ENCODE results near the gene MIAT. TPM values are rescaled to one million over a fixed set of nuclear protein-coding genes. Genes with fewer than 3 reads are reported as not detected.
A peak's percentile ranks its signal among the peaks of the same experiment; 100 is the strongest.

The MIAT gene
- total RNA-seq, 3 donors from 2014 or later (not counting 1 experiment from before 2014, with no cell fraction given) = 75.3 to 105 (median 76.3) TPM

- Histone ChIP-seq H3K4me1 (ENCODE audit: control insufficient read depth, insufficient read depth, low read length) (peaks cover 23% of the 10 kb centered on the region), H3K27me3 (ENCODE audit: control insufficient read depth, insufficient read depth, low read length) (no peaks in the 10 kb centered on the region), H3K9me3 (ENCODE audit: control insufficient read depth, insufficient read depth, low read length) (no peaks in the 10 kb centered on the region), H3K36me3 (ENCODE audit: control insufficient read depth, insufficient read depth, low read length) (peaks cover 8% of the 10 kb centered on the region), H3K4me3 (ENCODE audit: low read length) (no peak overlapping the region), H3K27ac (ENCODE audit: low read length) (no peak overlapping the region)
- Mint-ChIP-seq H3K9me3 (peaks cover 0 to 3% of the 10 kb centered on the region in 2 donors), H3K4me1 (peaks cover 34 to 50% of the 10 kb centered on the region in 2 donors), H3K4me3 (no peak overlapping the region), H3K27ac (peak overlapping the region; percentile 16 to 57), H3K27me3 (ENCODE audit: low read depth in 2 of 2) (no peaks in the 10 kb centered on the region), H3K36me3 (no peaks in the 10 kb centered on the region)
- WGBS (ENCODE audit: insufficient coverage) = 81% methylated on average over 7 of the region's 7 CpGs
- TF ChIP-seq, protein P1, sequence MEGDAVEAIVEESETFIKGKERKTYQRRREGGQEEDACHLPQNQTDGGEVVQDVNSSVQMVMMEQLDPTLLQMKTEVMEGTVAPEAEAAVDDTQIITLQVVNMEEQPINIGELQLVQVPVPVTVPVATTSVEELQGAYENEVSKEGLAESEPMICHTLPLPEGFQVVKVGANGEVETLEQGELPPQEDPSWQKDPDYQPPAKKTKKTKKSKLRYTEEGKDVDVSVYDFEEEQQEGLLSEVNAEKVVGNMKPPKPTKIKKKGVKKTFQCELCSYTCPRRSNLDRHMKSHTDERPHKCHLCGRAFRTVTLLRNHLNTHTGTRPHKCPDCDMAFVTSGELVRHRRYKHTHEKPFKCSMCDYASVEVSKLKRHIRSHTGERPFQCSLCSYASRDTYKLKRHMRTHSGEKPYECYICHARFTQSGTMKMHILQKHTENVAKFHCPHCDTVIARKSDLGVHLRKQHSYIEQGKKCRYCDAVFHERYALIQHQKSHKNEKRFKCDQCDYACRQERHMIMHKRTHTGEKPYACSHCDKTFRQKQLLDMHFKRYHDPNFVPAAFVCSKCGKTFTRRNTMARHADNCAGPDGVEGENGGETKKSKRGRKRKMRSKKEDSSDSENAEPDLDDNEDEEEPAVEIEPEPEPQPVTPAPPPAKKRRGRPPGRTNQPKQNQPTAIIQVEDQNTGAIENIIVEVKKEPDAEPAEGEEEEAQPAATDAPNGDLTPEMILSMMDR (IDR thresholded peaks at IDR 0.05) = no peak
- DNase-seq (no peak), ATAC-seq (no peak)
- intact Hi-C loops (cut with micrococcal nuclease) = no loop called here
Observed at GRCh38 chr22:26708256-26709009, 51.0 kb downstream of the MIAT start.

DNA sequence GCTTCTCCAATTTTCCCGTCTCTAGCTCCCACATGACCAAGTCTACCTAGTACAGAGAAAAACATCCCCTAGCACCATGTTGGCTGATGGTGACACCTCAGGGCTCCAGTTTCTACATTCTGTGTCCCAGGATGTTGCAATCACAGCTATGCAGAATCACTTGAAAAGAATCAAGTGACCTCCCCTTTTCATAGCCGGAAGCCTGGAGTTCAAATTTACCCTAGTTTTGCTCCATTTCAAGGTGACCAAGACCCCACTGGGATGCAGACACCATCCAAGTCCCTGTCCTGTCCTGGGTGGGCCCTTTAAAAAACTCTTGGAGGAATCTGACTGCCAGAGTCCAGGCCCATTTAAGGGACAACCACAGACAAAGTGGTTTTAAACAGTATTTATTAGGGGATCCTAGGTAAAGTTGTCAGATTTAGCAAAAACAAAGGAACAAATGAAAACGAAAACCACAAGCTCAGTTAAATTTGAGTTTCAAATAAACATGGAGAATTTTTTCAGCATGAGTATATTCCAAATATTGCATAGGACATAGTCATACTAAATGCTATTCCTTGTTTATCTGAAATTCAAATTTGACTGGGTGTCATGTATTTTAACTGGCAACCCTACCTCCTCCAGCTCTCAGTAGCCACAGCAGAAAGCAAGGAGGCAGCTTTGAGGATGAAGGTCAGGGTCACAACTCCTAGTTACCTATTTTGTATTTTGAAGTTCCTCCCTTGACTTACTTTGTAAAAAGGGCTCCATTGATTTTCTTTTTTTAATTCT, 52.4 kb downstream of the MIAT start:
- H3K9me3 Mint-ChIP-seq = peaks cover 0 to 3% of the 10 kb centered on the region in 2 donors
- H3K4me3 Mint-ChIP-seq = no peak overlapping the region
- H3K27ac Mint-ChIP-seq = peak overlapping the region; percentile 76 to 81
- ATAC-seq (no peak), DNase-seq (no peak)
- peaks cover 10% of the 10 kb centered on the region for H3K36me3 ChIP-seq (ENCODE audit: control insufficient read depth, insufficient read depth, low read length)
- peaks cover 36 to 55% of the 10 kb centered on the region in 2 donors for H3K4me1 Mint-ChIP-seq
- intact Hi-C loops (cut with micrococcal nuclease) = no loop called here
- H3K27me3 Mint-ChIP-seq (ENCODE audit: low read depth in 2 of 2) = no peaks in the 10 kb centered on the region
- peaks cover 23% of the 10 kb centered on the region for H3K4me1 ChIP-seq (ENCODE audit: control insufficient read depth, insufficient read depth, low read length)
- TF ChIP-seq, protein P1 (IDR thresholded peaks at IDR 0.05) = no peak
- no peaks in the 10 kb centered on the region for H3K9me3 ChIP-seq (ENCODE audit: control insufficient read depth, insufficient read depth, low read length)
- 92% methylated on average over 2 of the region's 3 CpGs for WGBS (ENCODE audit: insufficient coverage)
- H3K27ac ChIP-seq (ENCODE audit: low read length) = no peak overlapping the region
- H3K27me3 ChIP-seq (ENCODE audit: control insufficient read depth, insufficient read depth, low read length) = no peaks in the 10 kb centered on the region
- H3K4me3 ChIP-seq (ENCODE audit: low read length) = no peak overlapping the region
- H3K36me3 Mint-ChIP-seq = no peaks in the 10 kb centered on the region

- no peaks in the 10 kb centered on the region for H3K27me3 Mint-ChIP-seq (ENCODE audit: low read depth in 2 of 2)
- WGBS (ENCODE audit: insufficient coverage) = 26% methylated on average over 4 of the region's 4 CpGs
- Histone ChIP-seq H3K4me1 (ENCODE audit: control insufficient read depth, insufficient read depth, low read length) (peaks cover 23% of the 10 kb centered on the region), H3K27ac (ENCODE audit: low read length) (peak overlapping the region; percentile 40), H3K4me3 (ENCODE audit: low read length) (no peak overlapping the region), H3K36me3 (ENCODE audit: control insufficient read depth, insufficient read depth, low read length) (peaks cover 10% of the 10 kb centered on the region), H3K9me3 (ENCODE audit: control insufficient read depth, insufficient read depth, low read length) (no peaks in the 10 kb centered on the region), H3K27me3 (ENCODE audit: control insufficient read depth, insufficient read depth, low read length) (no peaks in the 10 kb centered on the region)
- H3K4me3 Mint-ChIP-seq = peak overlapping the region; percentile 81
- intact Hi-C loops (cut with micrococcal nuclease) = no loop called here
- peaks cover 33 to 48% of the 10 kb centered on the region in 2 donors for H3K4me1 Mint-ChIP-seq
- DNase-seq (peak; percentile 34 to 35), ATAC-seq (peak; percentile 88 to 96 (median 91))
- TF ChIP-seq, protein P1 (IDR thresholded peaks at IDR 0.05) = no peak
- peaks cover 0 to 3% of the 10 kb centered on the region in 2 donors for H3K9me3 Mint-ChIP-seq
- peak overlapping the region; percentile 76 to 81 for H3K27ac Mint-ChIP-seq
- no peaks in the 10 kb centered on the region for H3K36me3 Mint-ChIP-seq
Observed at GRCh38 chr22:26711205-26711963, 54.0 kb downstream of the MIAT start.
